22Rv1 (cell line): Measurements from ENCODE around the gene ADAM30.

Source experiments
- ZFX ChIP-seq: fragments of 450-650 bp; IDR thresholded peaks from 2 replicates; pipeline ENCODE4 v1.6.1; 2017; ENCODE audit warnings: antibody characterized with exemption, borderline replicate concordance
- TF ChIP-seq, protein P1 (sequence below): fragments of 450-650 bp; IDR thresholded peaks from 2 replicates; pipeline ENCODE4 v1.5.1; 2017; ENCODE audit warnings: mild to moderate bottlenecking

DNA sequence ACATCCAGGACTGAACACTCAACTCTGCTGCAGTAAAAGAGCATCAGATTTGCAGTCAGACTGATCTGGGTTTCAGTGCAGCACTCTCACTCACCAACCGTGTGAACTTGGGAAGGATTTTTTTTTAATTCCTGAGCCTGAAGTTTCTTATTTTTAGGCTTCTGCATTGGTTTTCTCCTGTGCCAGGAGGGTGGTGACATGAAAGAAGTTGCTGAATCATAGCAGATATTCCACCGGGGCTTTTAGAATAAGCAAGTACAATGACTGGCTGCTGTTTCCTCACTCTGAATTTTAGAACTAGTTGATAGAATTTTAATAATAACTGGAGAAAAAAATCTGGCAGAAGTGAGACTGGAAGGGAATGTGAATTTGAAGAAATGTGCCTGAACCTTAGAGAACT, 11.6 kb downstream of the ADAM30 start:
- TF ChIP-seq, protein P1, sequence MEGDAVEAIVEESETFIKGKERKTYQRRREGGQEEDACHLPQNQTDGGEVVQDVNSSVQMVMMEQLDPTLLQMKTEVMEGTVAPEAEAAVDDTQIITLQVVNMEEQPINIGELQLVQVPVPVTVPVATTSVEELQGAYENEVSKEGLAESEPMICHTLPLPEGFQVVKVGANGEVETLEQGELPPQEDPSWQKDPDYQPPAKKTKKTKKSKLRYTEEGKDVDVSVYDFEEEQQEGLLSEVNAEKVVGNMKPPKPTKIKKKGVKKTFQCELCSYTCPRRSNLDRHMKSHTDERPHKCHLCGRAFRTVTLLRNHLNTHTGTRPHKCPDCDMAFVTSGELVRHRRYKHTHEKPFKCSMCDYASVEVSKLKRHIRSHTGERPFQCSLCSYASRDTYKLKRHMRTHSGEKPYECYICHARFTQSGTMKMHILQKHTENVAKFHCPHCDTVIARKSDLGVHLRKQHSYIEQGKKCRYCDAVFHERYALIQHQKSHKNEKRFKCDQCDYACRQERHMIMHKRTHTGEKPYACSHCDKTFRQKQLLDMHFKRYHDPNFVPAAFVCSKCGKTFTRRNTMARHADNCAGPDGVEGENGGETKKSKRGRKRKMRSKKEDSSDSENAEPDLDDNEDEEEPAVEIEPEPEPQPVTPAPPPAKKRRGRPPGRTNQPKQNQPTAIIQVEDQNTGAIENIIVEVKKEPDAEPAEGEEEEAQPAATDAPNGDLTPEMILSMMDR: no peak
- TF ChIP-seq ZFX: no peak
